NCI-H2227 (cell line): ENCODE data around the gene ECEL1.
A peak's percentile ranks its signal among the peaks of the same experiment; 100 is the strongest.

Experiments used
- DNase-seq: peaks from one replicate; lab custom pipeline; 2025; ENCODE audit not compliant: unreplicated experiment; lab: John Stamatoyannopoulos, UW

The ECEL1 gene

DNA sequence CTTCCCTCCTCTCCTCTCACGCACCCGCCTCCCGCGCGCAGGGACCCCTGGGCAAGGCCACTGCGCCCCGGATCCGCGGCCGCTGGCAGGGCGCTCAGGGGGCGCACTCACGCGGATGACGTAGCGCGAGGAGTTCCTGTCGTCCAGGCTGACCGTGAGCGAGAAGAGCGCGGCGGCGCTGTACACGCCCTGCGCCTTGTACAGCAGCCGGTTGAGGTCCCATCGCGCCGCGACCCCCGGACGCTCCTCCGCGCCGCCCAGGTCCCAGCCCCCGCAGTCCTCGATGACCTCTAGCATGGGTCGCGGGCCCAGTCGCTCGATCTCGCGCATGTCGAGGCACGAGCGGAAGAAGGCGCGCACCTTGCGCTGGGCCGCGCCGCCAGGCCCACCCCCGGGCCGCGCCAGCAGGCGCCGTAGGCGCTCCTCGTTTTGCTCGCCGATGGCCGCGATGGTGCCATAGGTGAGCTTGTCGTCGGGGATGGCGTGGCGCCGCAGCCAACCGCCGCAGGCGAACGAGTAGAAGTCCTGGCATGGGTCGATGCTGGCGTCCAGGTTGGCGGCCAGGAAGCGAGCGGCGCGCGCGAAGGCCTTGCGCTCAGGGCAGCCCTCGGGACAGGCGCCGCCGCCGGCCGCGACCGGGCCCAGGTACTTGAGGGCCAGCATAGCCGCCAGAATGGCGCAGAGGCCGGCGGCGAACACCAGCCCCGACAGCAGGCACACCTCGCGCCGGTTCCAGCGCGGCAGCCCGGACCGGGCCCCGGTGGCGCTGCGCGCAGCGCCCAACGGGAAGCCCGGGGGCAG is 1.7 kb downstream of the ECEL1 start:
- DNase-seq, result peak; percentile 63

DNA sequence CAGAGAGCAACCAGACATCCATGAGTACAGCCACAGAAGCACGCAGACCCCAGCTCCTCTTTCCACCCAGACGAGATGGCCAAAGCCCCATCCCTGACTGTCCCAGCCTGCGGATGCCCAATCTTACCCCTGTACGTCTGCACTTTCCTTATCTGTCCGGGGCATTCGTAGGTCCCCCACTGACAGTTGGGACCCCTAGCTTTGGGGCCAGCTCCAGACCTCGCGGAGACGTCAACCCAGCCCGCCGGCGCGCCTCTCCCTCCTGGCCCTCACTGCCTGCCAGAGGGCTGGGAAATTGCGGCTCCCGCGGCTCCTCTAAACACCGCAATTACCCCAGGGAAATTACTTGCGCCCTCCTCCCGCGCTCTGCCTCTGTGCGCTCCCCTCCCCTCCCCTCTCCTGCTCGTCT is 2.3 kb downstream of the ECEL1 start:
- peak; percentile 84 for DNase-seq

DNA sequence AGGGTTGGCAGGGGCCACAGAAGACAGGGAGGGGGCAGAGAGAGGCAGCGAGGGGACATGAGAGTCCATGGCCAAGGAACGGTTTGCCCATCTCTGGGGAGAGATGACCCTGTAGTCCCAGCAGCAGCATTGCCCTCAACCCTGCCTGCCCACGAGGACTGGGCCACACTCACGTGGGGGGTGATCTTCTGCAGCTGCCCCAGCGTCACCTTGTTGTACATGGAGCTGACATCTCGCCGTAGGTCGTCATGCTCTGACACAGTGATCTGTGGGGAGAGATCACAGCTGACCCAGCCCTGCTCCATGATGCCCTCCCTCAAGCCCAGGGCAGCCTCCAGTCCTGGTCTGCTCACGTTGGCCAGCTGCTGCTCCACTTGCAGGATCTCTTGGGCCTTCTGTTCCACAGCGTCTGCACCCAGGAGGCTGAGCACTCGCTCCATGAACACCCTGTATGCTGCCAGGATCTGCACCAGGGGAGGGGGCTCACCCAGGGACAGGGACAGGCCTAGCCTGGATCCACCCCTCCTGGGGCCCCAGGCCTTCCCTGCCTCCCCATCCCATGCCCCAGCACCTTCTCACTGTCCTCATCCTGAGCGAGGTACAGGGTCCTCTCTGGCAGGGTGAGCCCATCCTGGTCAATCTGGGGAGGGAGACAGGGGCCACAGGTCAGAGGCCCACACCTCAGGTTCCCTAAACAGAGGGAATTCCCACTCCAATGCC is 2.8 kb downstream of the ECEL1 start:
- DNase-seq, result no peak

DNA sequence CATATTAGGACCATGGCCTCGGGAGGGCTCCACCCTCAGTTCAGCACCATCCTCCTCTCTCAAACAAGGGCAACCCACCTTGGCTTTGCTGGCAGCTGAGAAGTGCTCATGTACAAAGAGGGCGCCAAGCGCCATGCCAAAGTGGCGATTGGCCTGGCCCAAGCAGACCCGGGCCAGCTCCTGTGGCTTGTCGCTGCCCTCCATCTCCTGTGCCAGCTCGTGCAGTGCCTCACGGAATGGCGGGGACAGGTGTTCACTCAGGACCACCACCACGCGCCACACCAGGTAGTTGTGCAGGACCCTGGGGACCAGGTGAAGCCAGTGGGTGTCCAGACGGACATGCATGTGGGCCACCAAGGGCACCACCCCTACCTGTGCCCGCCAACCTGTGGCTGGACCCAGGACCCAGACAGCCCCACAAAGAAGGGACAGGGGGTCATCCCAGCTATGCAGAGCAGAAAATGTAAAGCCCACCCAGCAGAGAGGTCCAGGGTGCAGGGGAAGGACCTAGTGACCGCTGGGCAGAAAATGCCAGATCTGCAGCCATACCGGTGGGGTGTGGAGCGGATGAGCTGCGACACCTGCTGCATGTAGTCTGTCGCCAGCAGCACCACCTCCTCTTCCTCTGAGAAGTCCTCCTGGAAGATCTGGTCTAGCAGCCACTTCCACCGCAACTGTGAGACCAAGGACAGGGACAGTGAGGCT is 3.6 kb downstream of the ECEL1 start:
- DNase-seq, result no peak

DNA sequence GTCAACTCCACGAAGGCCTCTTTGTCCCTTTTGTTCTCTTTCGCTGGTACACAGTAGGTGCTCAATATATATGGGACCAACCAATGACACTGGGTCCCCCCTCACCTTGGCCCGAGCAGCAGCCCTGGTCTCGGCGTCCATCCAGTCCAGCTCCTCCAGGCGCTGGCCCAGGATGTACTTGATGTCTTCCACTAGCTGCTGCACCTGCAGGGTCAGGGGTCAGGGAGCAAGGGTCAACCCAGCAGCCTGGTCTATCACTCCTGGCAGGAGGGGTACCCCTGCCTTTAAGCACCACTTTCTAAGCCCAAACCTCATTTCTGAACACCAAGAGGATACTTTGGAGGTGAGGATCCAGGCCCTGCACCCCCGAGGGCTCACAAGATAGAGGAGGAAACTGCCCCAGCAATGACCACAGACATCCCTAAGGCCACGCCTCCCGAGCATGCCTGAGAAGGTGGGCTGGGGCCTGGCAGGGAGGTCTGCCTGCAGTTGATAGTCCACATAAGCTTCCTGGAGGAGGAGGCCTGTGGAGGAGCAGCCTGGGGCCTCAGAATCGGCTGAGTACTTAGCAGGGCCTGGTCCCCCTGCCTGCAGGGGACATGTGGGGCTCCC is 4.2 kb downstream of the ECEL1 start:
- DNase-seq, result no peak

DNA sequence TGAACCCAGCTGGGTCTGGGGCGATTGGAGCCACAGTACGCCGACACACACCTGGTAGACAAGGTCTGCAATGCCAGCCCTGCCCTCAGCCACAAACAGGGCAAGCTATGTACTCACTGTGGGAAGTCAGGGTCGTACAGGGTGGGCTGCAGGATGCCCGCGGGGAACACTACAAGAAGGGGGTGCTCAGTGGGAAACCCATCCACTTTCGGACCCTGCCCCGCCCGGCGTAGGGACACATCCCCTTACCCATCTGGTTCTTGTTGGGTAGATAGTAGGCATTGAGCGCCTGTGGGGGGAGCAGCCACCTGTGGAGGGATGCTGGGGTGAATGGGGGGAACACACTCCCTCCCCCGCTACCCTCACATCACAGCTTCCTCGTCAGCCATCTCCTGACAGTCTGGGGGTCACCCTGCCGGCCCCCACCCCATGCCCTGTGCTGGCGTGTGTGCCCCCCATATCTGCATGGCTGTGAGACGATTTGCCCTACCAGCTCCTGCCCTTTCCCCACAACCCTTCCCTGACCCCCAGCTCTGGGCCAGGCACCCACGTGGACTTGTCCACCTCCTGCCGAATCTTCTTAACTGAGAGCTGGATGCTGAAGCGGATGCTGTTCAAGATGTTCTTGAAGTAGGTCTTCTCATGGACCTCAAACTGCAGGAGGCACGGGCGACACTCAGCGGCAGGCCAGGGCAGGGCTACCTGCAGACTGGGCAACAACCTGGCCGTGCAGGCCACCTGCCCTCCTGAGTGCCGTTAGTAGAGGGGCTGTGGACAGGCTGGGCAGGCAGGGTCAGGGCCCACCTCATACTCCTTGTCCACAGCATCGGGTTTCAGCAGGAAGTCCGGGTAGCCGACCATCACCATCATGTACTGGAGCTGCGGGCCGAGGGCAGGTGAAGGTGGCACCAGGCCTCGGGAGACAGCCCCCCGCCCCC is 5.1 kb downstream of the ECEL1 start:
- DNase-seq, result no peak

DNA sequence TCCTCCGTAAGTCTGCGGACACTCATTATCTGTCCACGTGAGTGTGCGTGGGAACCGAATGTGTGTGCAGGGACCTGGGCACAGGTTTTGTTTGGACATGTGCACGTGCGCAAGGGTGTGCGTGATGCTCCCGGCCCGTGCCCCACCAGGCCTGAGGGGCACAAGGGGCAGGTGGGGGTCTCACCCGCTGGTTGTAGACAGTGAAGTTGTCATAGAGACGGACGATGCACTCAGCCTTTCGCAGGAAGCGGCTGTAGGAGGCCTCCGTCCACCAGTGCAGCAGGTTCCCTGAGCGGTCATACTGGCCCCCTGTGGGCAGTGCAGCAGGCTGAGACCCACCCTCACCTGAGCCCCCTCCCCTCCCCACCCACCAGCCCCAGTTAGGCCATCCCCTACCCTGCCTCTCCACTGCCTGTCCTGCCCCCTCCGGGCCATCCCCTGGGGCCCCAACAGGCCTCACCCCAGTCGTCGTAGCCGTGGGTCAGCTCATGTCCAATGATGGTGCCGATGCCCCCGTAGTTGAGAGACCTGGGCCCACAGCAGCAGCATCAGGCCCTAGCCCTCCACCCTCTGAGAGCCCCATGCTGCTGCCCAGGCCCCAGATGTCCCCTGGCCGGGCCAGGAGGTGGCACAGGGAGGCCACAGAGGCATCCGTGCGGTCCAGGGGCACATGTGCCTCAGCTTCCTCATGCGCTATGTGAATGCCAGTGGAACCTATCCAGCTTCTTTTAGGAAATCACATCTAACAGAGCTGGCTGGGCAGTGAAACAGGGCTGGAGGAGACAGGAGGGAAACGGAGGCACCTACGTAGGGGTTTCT is 6.1 kb downstream of the ECEL1 start:
- DNase-seq, result no peak

DNA sequence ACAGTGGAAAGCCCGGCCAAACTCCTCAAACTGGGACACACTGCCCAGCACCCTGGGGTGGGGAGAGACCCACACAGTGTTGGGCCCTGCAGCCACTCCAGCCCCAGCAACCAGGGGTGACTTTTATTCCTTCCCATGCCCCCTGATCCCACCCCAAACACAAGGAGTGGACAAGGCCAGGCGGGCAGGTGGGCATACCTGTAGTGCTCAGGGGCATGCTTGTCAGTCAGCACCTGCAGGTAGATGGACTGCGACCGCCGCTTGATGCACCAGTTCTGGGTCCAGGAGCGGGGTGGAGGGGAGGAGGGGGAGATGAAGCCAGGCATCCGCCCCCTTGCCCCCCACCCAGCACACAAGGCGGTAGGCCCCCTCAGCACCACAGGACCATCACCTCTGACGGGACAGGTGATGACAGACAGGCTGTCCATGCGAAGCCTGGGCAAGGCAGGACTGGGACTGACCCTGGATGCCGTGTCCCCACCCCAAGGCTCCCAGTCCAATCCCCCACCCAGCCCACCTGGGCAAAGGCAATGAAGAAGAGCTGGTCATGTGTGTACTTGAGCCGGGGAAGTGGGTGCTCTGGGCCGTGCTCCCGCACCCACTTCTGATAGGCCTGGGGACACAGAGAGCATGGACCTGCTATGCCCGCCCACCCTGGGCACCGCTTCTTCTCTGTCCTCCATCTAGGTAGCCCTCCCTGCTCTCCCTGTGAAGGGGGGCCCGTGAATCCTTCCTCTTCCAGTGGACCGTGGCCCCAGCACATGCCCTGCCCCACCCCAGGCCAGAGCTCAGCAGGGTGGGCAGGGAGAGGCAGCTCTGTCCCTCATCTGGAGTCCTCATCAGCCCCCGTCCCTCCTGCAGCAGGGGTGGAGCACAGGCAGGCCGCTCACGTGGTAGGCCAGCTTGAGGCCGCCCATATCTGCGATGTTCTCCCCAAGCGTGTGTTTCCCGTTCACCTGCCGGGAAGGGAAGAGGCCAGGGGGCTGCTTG is 7.1 kb downstream of the ECEL1 start:
- DNase-seq, result no peak

DNA sequence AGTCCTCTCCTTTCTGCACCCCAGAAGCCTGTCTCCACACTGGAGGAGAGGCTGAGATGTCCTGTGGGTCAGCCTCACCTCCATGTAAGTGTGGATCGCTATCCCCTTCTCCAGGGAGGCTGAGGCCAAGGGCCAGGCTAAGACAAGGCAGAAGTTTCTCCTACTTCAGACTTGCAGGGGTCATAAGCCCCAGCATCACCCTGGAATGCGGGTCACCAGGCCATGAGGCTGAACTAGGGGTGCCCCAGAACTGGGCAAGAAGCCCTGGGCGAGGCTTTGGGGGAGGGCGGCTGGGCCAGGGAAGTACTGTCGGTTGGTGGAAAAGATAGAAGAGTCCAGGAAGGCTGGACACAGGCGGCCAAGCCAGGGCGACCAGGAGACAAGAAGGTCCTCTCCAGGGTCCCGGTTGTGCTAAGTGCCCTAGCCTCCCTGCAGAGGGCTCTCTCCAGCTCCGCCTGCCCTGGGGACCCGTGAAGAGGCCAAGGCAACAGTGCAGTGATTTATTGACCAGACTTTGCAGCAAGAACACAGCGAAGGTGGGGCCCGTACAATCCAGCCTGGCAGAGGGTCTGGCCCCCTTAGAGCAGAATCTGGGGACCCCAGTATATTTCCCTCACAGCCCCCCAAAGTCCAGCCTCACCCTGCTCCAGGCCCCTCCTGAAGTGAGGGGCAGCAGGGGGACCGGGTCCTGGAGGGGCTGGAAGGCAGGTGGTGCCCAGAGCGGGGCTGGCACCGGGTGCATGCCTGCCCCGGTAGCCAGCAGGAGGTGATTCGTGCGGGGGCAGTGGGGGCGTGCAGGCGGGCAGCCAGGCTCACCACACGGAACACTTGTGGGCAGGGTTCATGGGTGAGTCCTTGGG is 8.1 kb downstream of the ECEL1 start:
- DNase-seq, result no peak

DNA sequence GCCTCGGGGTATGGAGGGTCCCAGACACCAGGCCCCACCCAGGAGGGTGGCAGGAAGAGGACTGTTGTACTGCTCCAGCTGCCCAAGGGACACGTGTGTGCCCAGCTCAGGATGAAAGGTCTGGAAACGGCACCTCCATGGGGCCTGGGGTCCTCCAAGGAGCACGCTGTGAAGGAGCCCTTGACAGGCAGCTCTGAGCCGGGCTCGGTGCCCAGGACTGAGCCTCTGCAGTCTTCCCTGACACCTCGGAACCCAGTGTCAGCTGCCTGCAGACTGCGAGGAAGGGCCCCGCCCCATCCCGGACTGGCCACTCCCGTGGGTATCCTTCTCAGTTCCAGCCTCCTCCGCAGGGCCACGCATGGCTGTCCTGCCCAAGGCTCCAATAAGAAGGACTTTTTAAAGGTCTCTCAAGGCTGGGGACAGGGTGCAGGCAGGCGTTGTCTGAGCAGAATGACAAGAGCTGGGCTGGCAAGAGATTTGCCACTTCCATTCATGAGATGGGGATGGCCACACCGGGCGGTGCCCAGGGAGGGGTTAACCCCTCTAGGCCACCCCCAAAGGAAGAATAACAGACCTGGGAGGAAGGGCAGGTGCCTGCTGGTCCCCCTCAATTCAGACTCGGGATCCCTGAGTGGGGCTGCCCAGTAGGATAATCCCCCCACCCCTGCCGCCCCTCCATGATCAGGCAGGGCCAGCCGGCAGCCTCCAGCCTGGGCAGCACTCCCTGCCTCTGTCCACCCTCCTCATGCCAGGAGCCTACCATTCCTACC is 8.9 kb downstream of the ECEL1 start:
- DNase-seq, result no peak

DNA sequence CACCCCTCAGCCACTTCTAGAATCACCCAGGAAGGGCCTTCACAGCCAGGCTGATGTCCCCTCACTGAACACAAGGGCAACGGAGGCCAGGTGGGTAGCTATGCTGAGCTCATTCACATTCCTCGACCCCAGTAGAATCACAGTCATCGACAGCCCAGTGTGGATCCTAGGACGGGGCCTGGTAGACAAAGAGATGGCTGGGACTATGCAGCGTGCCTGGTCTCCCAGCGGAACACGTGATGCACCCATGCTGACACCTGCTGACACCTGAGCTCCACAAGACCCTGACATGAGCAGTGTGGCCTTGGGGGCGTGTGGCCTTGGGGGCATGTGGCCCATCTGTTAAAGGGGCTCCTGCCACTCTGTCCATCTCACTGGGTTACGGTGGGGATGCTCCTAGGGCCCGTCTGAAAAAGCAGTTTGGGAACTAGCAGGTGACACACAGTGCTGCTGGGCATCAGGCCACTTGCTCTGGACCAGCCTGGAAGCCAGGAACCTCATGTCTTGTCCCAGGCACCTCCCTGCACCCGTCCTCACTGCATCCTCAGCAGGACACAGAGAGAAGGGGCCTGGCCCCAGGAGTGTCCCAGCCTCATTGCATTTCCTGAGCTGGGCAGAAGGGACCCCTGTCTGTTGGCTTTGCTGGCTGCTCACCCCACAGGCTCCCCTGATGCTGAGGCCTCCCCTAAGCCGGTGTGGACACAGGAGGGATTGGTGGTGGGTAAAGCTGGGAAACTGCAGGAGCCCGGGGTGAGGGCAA is 9.7 kb downstream of the ECEL1 start:
- no peak for DNase-seq

DNA sequence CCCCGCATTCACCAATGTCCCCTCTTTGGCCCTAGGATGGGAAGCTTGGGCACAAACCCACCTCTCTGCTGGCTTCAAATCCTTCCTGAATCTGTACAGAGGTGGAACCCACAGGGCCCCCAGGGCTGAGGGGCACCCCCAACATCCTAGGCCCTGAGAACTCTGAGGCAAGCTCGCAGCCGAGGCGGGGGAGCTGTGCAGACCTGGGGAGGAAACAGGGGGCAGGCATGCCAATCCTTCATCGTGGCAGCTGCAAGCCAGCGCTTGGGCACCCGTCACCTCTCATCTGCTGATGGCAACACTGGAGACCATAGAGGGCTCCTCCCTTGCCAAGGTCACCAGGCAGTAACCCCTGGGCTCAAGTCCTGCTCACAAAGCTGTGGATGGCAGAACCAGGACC is 10.8 kb downstream of the ECEL1 start:
- no peak for DNase-seq

DNA sequence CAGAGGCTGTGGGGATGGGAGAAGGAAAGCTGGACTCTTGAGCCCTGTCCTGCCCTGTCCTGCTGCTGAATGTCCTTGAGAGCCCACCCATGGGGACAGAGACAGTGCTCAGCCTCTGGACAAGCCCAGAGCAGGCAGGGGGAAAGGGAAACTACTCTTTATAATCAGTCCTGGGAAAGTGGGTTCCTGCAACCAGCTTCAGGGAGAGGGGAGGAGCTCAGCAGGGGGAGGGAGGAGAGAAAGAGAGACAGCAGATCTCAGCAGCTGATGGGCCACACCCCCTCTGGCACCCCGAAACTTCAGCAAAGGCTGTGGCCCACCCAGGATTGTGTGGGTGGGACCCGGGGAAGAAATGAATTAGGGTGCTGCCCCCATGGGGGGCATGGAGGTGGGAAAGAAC is 11.6 kb downstream of the ECEL1 start:
- no peak for DNase-seq

DNA sequence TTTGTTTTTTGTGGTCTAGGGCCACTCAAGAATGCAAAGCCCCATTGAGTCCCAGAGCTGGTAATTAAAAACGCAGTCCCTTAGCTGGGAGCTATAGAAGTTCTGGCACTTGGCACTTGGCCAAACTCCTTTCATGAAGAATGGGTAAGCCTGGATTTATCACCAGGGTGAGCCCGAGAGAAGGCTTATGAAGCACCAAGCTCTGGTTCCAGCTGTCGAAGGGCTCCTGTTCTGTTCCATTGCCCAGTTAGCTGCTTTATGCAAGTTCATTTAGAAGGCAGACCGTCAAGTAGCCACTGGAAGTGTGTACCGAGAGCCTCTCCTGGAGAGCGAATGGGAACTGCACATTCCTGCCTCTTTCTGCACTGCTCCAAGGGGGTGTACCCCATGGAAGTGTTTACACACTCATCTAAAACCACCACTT is 14.2 kb downstream of the ECEL1 start:
- peak; percentile 61 for DNase-seq

DNA sequence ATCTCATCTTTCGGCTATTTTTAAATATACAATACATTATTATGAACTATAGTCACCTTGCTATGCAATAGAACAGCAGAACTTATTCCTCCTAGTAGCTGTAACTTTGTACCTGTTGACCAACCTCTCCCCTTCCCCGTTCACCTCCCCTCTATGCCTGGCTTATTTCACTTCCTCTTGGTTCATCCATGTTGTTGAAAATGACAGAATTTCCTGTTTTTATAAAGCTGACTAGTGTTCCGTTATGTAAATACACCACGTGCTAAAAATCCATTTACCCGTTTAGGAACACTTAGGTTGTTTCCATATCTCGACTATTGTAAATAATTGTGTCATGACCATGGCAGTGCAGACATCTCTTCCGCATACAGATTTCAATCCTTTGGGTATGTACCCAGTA is 21.4 kb downstream of the ECEL1 start:
- no peak for DNase-seq

DNA sequence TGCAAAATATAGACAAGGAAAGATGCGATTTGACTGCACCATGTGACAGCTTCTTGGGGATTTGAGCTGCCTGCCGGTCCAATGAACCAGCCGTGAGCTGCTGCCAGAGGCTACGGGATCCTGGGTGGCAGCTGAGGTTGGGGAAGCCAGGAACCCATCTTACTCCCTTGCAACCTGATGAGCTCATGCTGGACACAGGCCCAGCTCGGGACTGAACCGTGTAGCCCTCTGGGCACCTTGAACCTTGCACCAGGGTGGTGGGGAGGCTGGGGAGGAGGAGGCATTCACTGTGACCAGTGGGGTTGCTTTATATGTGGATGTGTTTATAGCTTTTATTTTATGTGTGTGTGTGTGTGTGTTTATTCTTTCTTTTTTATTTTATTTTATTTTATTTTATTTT is 22.6 kb downstream of the ECEL1 start:
- no peak for DNase-seq
